ENCODE results near the gene BMP5.

BMP5 gene

DNA sequence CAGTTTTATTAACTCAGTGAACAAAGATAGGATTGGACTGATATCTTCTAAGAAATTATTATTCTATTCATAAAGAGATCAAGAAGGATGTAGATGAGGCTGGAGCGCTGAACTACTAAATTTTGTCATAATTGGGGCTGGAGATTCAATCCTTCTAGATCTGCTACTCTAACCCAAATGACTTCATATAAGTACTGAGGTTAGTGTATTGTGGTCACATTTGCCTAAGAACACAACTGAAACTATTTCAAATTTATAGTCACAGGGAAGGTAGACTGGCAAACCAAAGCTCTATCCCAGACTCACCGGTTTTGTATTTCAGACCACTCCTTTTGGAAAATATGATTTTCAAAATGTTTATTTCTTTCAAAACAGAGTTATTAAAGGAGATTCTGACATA is 96.7 kb downstream of the BMP5 start:
- TF ChIP-seq, protein P1, sequence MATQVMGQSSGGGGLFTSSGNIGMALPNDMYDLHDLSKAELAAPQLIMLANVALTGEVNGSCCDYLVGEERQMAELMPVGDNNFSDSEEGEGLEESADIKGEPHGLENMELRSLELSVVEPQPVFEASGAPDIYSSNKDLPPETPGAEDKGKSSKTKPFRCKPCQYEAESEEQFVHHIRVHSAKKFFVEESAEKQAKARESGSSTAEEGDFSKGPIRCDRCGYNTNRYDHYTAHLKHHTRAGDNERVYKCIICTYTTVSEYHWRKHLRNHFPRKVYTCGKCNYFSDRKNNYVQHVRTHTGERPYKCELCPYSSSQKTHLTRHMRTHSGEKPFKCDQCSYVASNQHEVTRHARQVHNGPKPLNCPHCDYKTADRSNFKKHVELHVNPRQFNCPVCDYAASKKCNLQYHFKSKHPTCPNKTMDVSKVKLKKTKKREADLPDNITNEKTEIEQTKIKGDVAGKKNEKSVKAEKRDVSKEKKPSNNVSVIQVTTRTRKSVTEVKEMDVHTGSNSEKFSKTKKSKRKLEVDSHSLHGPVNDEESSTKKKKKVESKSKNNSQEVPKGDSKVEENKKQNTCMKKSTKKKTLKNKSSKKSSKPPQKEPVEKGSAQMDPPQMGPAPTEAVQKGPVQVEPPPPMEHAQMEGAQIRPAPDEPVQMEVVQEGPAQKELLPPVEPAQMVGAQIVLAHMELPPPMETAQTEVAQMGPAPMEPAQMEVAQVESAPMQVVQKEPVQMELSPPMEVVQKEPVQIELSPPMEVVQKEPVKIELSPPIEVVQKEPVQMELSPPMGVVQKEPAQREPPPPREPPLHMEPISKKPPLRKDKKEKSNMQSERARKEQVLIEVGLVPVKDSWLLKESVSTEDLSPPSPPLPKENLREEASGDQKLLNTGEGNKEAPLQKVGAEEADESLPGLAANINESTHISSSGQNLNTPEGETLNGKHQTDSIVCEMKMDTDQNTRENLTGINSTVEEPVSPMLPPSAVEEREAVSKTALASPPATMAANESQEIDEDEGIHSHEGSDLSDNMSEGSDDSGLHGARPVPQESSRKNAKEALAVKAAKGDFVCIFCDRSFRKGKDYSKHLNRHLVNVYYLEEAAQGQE (IDR thresholded peaks at IDR 0.05; ENCODE audit: low read depth), result no peak
- TF ChIP-seq YY1 (IDR thresholded peaks at IDR 0.05; ENCODE audit: low read depth) (no peak), TEAD4 (IDR thresholded peaks at IDR 0.05) (no peak), RAD21 (IDR thresholded peaks at IDR 0.05; ENCODE audit: low read depth) (no peak), TCF12 (IDR thresholded peaks at IDR 0.05; ENCODE audit: low read depth) (no peak), CREB1 (IDR thresholded peaks at IDR 0.05; ENCODE audit: low read depth) (no peak), ZBTB7A (IDR thresholded peaks at IDR 0.05; ENCODE audit: low read depth) (no peak), EGR1 (IDR thresholded peaks at IDR 0.05) (no peak), FOXM1 (IDR thresholded peaks at IDR 0.05; ENCODE audit: borderline replicate concordance, low read depth) (no peak), EP300 (IDR thresholded peaks at IDR 0.05; ENCODE audit: borderline replicate concordance) (no peak), NFIC (IDR thresholded peaks at IDR 0.05) (no peak), CEBPB (IDR thresholded peaks at IDR 0.05) (no peak), TAF1 (IDR thresholded peaks at IDR 0.05; ENCODE audit: low read depth) (no peak)
- TF ChIP-seq, protein P2, sequence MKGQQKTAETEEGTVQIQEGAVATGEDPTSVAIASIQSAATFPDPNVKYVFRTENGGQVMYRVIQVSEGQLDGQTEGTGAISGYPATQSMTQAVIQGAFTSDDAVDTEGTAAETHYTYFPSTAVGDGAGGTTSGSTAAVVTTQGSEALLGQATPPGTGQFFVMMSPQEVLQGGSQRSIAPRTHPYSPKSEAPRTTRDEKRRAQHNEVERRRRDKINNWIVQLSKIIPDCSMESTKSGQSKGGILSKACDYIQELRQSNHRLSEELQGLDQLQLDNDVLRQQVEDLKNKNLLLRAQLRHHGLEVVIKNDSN (IDR thresholded peaks at IDR 0.05), result no peak
- TF ChIP-seq, protein P3, sequence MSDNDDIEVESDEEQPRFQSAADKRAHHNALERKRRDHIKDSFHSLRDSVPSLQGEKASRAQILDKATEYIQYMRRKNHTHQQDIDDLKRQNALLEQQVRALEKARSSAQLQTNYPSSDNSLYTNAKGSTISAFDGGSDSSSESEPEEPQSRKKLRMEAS (IDR thresholded peaks at IDR 0.05), result no peak

DNA sequence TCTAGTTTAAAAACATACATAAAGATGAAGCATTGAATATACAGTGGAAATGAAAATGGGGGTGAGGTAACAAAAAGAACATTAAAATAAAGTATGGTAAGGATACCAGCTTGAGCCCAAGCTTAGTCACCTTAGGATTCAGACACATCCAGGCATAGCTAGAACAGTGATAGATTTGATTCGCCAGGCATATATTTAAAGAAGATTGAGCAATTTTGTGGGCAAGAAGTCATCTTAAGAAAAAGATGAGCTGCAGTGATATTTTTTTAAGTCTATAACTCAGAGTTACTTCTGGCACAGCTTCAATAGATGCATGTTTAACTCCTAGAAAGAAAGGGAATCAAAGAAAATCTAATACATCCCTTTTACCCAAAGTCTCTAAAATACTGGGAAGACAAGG is 97.9 kb downstream of the BMP5 start:
- TF ChIP-seq YY1 (IDR thresholded peaks at IDR 0.05; ENCODE audit: low read depth) (no peak), ZBTB7A (IDR thresholded peaks at IDR 0.05; ENCODE audit: low read depth) (no peak), TCF12 (IDR thresholded peaks at IDR 0.05; ENCODE audit: low read depth) (no peak), TAF1 (IDR thresholded peaks at IDR 0.05; ENCODE audit: low read depth) (no peak), CREB1 (IDR thresholded peaks at IDR 0.05; ENCODE audit: low read depth) (no peak), EP300 (IDR thresholded peaks at IDR 0.05; ENCODE audit: borderline replicate concordance) (no peak), RAD21 (IDR thresholded peaks at IDR 0.05; ENCODE audit: low read depth) (no peak), NFIC (IDR thresholded peaks at IDR 0.05) (no peak)
- TF ChIP-seq, protein P1 (IDR thresholded peaks at IDR 0.05; ENCODE audit: low read depth), result no peak
- TF ChIP-seq, protein P2 (IDR thresholded peaks at IDR 0.05), result no peak
- TF ChIP-seq, protein P3 (IDR thresholded peaks at IDR 0.05), result no peak

DNA sequence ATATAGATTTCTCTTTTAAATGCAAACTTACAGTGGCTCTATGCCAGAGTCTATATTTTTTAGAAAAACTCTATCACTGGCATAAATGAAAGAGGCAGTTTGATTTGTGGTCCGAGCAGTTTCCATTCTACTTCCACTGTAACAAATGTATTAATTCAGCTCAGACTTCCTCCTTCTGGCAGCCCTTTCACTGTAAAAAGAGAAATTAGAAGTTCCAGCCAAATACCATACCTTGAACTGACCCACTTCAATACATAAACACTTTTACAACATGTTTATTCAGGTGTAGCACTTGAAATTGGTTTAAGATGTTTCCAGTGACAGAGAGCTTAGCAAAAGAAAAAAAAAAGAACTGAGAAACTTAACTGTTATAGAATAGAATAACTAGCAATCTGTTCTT is 99.3 kb downstream of the BMP5 start:
- TF ChIP-seq RAD21 (IDR thresholded peaks at IDR 0.05; ENCODE audit: low read depth), result no peak
- TF ChIP-seq, protein P2 (IDR thresholded peaks at IDR 0.05), result no peak
- TF ChIP-seq, protein P1 (IDR thresholded peaks at IDR 0.05; ENCODE audit: low read depth), result no peak
- TF ChIP-seq, protein P3 (IDR thresholded peaks at IDR 0.05), result no peak
- no peak for TF ChIP-seq EP300 (IDR thresholded peaks at IDR 0.05; ENCODE audit: borderline replicate concordance)
- TF ChIP-seq YY1 (IDR thresholded peaks at IDR 0.05; ENCODE audit: low read depth), result no peak
- TF ChIP-seq TEAD4 (IDR thresholded peaks at IDR 0.05), result no peak
- TF ChIP-seq FOXM1 (IDR thresholded peaks at IDR 0.05; ENCODE audit: borderline replicate concordance, low read depth), result no peak
- TF ChIP-seq NFIC (IDR thresholded peaks at IDR 0.05), result no peak
- TF ChIP-seq EGR1 (IDR thresholded peaks at IDR 0.05), result no peak
- no peak for TF ChIP-seq CEBPB (IDR thresholded peaks at IDR 0.05)
- TF ChIP-seq TAF1 (IDR thresholded peaks at IDR 0.05; ENCODE audit: low read depth), result no peak
- no peak for TF ChIP-seq CREB1 (IDR thresholded peaks at IDR 0.05; ENCODE audit: low read depth)
- TF ChIP-seq ZBTB7A (IDR thresholded peaks at IDR 0.05; ENCODE audit: low read depth), result no peak
- TF ChIP-seq TCF12 (IDR thresholded peaks at IDR 0.05; ENCODE audit: low read depth), result no peak

DNA sequence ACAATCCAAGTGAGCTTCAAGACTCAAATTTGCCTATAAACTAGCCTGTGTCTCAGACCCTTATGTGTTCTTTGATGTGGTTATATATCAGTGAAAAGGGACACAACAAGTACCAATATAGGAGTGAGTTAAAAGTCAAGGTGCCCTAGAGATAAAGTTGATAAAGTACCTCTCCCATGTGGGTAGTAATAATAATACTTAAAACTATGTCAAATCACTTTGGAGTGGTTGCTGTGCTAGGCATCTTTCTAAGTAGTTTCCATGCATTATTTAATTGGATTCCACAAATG is 100.4 kb downstream of the BMP5 start:
- no peak for TF ChIP-seq CEBPB (IDR thresholded peaks at IDR 0.05)
- no peak for TF ChIP-seq EGR1 (IDR thresholded peaks at IDR 0.05)
- TF ChIP-seq YY1 (IDR thresholded peaks at IDR 0.05; ENCODE audit: low read depth), result no peak
- TF ChIP-seq EP300 (IDR thresholded peaks at IDR 0.05; ENCODE audit: borderline replicate concordance), result no peak
- TF ChIP-seq, protein P1 (IDR thresholded peaks at IDR 0.05; ENCODE audit: low read depth), result no peak
- no peak for TF ChIP-seq TCF12 (IDR thresholded peaks at IDR 0.05; ENCODE audit: low read depth)
- TF ChIP-seq, protein P3 (IDR thresholded peaks at IDR 0.05), result no peak
- TF ChIP-seq RAD21 (IDR thresholded peaks at IDR 0.05; ENCODE audit: low read depth), result no peak
- no peak for TF ChIP-seq NFIC (IDR thresholded peaks at IDR 0.05)
- no peak for TF ChIP-seq ZBTB7A (IDR thresholded peaks at IDR 0.05; ENCODE audit: low read depth)
- TF ChIP-seq TAF1 (IDR thresholded peaks at IDR 0.05; ENCODE audit: low read depth), result no peak
- no peak for TF ChIP-seq TEAD4 (IDR thresholded peaks at IDR 0.05)
- no peak for TF ChIP-seq FOXM1 (IDR thresholded peaks at IDR 0.05; ENCODE audit: borderline replicate concordance, low read depth)
- TF ChIP-seq, protein P2 (IDR thresholded peaks at IDR 0.05), result no peak
